BE2C (cell line): ENCODE measurements around the gene STX10.
"Not testable (repeated sequence)": the region's sequence is repeated elsewhere in the genome, so short reads cannot be mapped to it uniquely, and the experiment has no call there.

Source experiments
- DNase-seq: peaks from one replicate; pipeline ENCODE4 v3.0.0-alpha.2; 2020
- H3K27me3 ChIP-seq: fragments of 250-450 bp; sonication (Bioruptor Pico); 2 replicates; pipeline ENCODE4 v1.5.1; 2020; ENCODE audit warnings: mild to moderate bottlenecking
- H3K36me3 ChIP-seq: fragments of 250-450 bp; sonication (Bioruptor Pico); 2 replicates; pipeline ENCODE4 v1.5.1; 2020; ENCODE audit warnings: mild to moderate bottlenecking
- H3K4me1 ChIP-seq: fragments of 250-450 bp; sonication (Bioruptor Pico); 2 replicates; pipeline ENCODE4 v1.5.1; 2020
- H3K4me3 ChIP-seq: 2 replicates; pipeline ENCODE4 v1.5.1; 2011; ENCODE audit warnings: low read depth, low read length
- H3K9me3 ChIP-seq: fragments of 250-450 bp; sonication (Bioruptor Pico); 2 replicates; pipeline ENCODE4 v1.5.1; 2020
- CTCF ChIP-seq: IDR thresholded peaks from 2 replicates; pipeline ENCODE4 v1.5.1; 2012; ENCODE audit warnings: mild to moderate bottlenecking, low read depth, low read length

STX10 gene

GRCh38 chr19:13173139-13173737 lies 23.1 kb upstream of the STX10 start:
- no peak overlapping the region for H3K4me3 ChIP-seq
- H3K27me3 ChIP-seq = no peaks in the 10 kb centered on the region
- no peak for TF ChIP-seq CTCF
- H3K4me1 ChIP-seq = peaks cover 17% of the 10 kb centered on the region
- DNase-seq = no peak
- no peaks in the 10 kb centered on the region for H3K9me3 ChIP-seq
- H3K36me3 ChIP-seq = no peaks in the 10 kb centered on the region

GRCh38 chr19:13172346-13173138 lies 22.4 kb upstream of the STX10 start:
- no peaks in the 10 kb centered on the region for H3K27me3 ChIP-seq
- TF ChIP-seq CTCF = no peak
- H3K4me1 ChIP-seq = peaks cover 20% of the 10 kb centered on the region
- no peaks in the 10 kb centered on the region for H3K9me3 ChIP-seq
- H3K36me3 ChIP-seq = no peaks in the 10 kb centered on the region
- DNase-seq = peak; percentile 95
- peak overlapping the region; percentile 19; the same call in 1 of the 2 replicates for H3K4me3 ChIP-seq

DNA sequence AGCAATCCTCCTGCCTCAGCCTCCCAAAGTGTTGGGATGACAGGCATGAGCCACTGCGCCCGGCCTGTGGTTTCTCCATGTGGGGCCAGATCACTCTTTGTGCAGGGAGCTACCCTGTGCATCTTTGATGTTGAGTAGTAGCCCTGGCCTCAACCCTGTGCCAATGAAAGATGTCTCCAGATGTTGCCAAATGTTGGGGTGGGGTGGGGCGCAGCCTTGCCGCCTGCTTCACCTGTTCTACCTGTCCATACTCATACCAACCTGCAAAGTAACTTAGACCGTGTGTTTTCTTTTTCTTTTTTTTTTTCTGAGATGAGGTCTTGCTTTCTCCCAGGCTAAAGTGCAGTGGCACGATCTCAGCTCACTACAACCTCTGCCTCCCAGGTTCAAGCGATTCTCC lies 21.0 kb upstream of the STX10 start:
- Histone ChIP-seq H3K4me1 (peaks cover 20% of the 10 kb centered on the region), H3K27me3 (no peaks in the 10 kb centered on the region), H3K9me3 (no peaks in the 10 kb centered on the region), H3K36me3 (no peaks in the 10 kb centered on the region), H3K4me3 (no peak overlapping the region)
- DNase-seq = no peak
- TF ChIP-seq CTCF = no peak

DNA sequence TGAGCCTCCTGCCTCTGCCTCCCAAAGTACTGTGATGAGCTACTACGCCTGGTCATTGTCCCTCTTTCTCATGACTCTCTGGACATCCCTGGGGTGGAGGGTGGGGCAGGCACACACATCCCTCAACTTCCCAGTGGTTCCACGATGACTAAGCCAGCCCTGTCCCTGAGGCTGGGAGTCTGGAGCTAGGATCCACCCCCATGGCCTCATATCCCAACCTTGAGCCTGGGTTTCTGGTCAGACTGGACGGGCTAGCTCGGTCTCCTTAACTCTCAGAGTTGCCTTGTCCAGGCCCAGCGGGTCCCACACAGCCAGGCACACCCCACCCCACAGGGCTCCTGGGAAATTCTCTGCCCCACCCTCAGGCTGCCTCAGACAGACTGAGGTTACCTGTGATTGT lies 19.6 kb upstream of the STX10 start:
- no peak for TF ChIP-seq CTCF
- no peaks in the 10 kb centered on the region for H3K27me3 ChIP-seq
- no peaks in the 10 kb centered on the region for H3K36me3 ChIP-seq
- peaks cover 25% of the 10 kb centered on the region for H3K4me1 ChIP-seq
- no peak for DNase-seq
- H3K4me3 ChIP-seq = no peak overlapping the region
- no peaks in the 10 kb centered on the region for H3K9me3 ChIP-seq

DNA sequence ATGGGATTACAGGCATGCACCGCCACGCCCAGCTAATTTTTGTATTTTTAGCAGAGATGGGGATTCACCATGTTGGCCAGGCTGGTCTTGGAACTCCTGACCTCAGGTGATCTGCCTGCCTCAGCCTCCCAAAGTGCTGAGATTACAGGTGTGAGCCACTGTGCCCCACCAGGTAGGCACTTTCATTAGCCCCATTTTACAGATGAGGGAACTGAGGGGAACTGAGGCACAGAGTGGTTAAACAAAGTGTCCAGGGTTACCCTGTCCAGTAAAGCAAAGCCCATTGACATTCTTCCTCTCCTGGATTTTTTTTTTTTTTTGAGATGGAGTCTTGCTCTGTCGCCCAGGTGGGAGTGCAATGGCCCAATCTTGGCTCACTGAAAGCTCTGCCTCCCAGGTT lies 16.0 kb upstream of the STX10 start:
- peaks cover 25% of the 10 kb centered on the region for H3K4me1 ChIP-seq
- H3K27me3 ChIP-seq, DNase-seq: not testable (repeated sequence)

GRCh38 chr19:13165162-13165997 lies 15.2 kb upstream of the STX10 start:
- DNase-seq = no peak
- no peak for TF ChIP-seq CTCF
- Histone ChIP-seq H3K27me3 (no peaks in the 10 kb centered on the region), H3K9me3 (no peaks in the 10 kb centered on the region), H3K4me3 (no peak overlapping the region), H3K36me3 (no peaks in the 10 kb centered on the region), H3K4me1 (peaks cover 24% of the 10 kb centered on the region)

More for the DNA sequence above, 16.0 kb upstream of the STX10 start:
- H3K36me3 ChIP-seq, H3K9me3 ChIP-seq, H3K4me3 ChIP-seq: not testable (repeated sequence)
